ENCODE data around the gene OR2J3.
"Not testable (repeated sequence)": the region's sequence is repeated elsewhere in the genome, so short reads cannot be mapped to it uniquely, and the experiment has no call there.

The OR2J3 gene

DNA sequence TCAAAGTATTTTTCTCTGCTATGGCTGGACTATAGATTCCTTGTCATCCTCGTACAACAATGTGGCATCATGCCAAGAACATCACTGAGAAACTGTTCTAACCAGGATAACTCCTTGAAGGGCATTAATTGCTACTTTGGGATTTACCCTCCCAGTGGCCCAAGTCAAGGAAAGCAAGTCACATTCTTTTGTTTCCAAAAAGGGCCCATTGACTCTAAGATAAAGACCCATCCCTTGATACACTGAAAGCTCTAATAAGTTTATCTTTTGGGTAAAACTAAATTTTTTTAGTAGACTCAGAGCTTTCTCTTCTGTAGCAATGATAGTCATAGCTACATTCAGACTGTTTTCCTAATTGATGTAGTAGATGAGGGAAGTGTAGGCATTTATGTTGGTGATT is at the start of gene OR2J3:
Gene OR2J3, plus strand, starts transcription at position 301 of the 400 bp plus-strand sequence. CDS start 3,833 bp downstream, outside the sequence.
- DNase-seq (ENCODE audit: low spot score), result no peak

GRCh38 chr6:29071831-29072723 is 35.8 kb upstream of the OR2J3 start:
- peak; percentile 4 for DNase-seq (ENCODE audit: low spot score)

DNA sequence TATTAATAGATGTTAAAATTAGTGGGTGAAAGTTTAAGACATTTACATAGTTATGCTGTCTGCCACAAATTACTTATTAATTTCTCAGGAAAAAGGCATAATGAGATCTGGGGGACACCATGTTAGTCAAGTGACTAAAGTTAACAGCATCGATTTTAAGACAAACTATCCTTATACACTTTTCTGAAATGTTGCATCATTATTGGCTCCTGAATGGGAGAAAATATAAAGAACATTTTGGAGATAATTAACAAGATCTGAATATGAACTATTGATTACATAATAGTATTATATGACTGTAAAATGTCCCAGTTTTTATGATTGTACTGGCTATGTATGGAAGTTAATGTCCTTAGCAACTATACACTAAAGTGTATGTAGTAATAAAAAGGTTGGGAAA is 28.7 kb upstream of the OR2J3 start:
- DNase-seq (ENCODE audit: low spot score), result no peak

GRCh38 chr6:29081312-29081711 is 26.5 kb upstream of the OR2J3 start:
- no peak for DNase-seq (ENCODE audit: low spot score)

GRCh38 chr6:29082457-29082856 is 25.4 kb upstream of the OR2J3 start:
- no peak for DNase-seq (ENCODE audit: low spot score)

DNA sequence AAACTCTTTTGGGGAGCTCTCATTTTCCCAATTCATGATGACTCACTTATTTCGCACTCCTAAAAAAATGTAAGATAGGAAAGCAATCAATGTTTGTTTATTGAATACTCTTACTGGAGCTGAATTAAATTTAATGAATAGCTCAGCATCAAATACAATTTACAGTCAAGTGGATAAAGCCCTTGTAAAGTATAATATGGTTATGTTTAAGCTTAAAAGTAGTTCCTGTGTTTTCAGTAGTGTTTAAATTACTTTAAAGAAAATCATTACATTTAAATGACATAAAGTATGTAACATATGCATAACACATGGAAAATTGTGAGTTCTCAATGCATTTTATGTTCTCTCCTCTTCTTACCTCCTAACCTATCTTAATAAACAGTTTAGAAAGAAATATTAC is 20.6 kb upstream of the OR2J3 start, which contains the start of gene OR2B3:
Gene OR2B3, minus strand, starts transcription at position 101 of the 400 bp plus-strand sequence. Its CDS starts 65 bp downstream, at position 36.
- no peak for DNase-seq (ENCODE audit: low spot score)

DNA sequence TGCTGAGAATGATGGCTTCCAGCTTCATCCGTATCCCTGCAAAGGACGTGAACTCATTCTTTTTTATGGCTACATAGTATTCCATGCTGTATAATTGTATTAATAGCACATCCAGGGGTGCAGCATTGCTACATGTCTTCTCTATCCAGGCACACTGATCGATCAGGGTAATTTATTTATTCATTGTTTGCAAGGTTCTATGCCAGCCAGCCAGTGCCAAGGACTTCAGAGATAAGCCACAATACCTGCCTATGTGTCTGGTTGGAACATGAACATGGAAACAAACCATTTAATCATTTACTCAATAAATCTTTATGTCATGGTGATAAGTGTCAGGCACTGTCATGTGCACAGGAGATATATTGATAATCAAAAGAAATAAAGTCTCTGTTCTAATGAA is 14.9 kb upstream of the OR2J3 start:
- no peak for DNase-seq (ENCODE audit: low spot score)

DNA sequence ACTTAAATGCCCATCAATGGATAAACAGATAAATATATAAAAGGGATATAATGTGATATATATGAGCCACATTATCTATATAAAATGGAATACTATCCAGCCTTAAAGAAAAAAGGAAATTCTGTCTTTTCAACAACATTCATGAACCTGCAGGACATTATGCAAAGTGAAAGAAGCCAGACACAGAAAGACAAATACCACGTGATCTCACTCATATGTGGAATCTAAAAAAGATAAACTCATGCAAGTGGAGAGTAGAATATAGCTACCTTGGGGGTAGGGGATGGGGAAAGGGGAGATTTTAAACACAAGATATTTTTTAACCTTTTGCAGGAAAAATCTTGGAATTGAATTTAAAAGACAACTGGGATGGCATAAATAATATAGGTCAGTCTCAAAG is 10.1 kb upstream of the OR2J3 start:
- DNase-seq (ENCODE audit: low spot score), result no peak

DNA sequence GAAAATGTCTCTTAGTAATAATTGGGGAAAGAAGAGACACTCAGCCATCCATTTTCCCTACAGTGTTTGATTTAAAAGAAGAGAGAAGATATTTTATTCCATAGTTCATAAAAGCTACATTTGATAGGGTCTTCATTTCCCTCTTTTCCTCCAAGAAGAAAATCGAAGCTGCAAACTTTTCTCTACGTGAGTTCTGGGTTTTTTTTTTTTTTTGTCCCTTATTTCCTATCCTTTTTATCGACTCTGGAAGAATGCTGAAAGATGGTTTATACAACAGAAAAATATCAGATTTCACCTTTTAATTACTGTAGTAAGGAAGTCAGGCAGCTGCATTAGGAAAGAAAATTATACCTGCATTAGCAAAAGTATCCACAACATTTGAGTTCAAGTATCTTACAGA is 8.7 kb upstream of the OR2J3 start, which contains the start of gene OR2J1:
Gene OR2J1, plus strand, starts transcription at position 301 of the 400 bp plus-strand sequence. CDS start 1,453 bp downstream, outside the sequence.
- no peak for DNase-seq (ENCODE audit: low spot score)

GRCh38 chr6:29112135-29112534 is 4.3 kb downstream of the OR2J3 start:
- no peak for DNase-seq (ENCODE audit: low spot score)

DNA sequence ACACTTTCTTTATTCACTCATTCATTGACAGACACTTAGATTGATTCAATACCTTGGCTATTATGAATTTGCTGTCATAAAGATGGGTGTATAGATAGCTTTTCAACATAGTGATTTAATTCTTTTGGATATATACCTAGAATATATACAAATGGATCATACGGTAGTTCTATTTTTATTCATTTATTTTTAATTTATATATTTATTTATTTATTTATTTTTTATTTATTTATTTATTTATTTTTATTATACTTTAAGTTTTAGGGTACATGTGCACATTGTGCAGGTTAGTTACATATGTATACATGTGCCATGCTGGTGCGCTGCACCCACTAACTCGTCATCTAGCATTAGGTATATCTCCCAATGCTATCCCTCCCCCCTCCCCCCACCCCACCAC is 7.1 kb downstream of the OR2J3 start:
- DNase-seq (ENCODE audit: low spot score), result not testable (repeated sequence)

- no peak for DNase-seq (ENCODE audit: low spot score)
These were observed 21.6 kb downstream of the OR2J3 start for GRCh38 chr6:29129326-29130012.

GRCh38 chr6:29130644-29131043 is 22.8 kb downstream of the OR2J3 start:
- DNase-seq (ENCODE audit: low spot score), result no peak

- no peak for DNase-seq (ENCODE audit: low spot score)
These were observed 23.8 kb downstream of the OR2J3 start for GRCh38 chr6:29131691-29132090.

DNA sequence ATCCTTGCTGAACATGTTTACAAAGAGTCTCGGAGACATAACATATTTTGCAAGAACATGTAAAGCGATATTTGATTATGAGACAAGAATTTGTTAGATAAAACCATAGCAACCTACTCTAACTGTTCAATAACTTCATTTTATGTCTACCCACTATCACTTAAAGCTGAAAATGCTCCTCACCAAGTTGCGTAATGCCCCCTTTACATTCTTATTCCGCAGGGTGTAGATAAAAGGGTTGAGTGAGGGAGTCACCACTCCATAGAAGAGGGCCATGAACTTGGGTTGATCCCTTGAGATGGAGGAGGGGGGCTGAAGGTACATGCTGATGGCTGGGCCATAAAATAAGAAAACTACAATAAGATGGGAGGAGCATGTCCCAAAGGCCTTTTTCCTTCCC is 29.9 kb downstream of the OR2J3 start:
- DNase-seq (ENCODE audit: low spot score), result no peak

DNA sequence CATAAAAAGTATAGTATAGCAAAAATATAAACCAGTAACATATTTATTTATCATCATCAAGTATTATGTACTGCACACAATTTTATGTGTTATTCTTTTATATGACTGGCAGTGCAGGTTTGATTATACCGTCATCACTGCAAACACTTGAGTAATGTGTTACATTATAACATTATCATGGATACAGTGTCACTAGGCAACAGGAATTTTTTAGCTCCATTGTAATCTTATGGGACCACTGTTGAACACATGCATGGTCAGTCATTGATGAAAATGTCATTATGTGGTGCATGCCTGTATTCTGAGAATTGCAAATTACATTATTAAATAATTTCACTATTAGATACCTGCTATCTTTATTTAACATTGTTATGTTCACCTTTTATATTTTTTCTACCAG is 33.7 kb downstream of the OR2J3 start:
- no peak for DNase-seq (ENCODE audit: low spot score)

DNA sequence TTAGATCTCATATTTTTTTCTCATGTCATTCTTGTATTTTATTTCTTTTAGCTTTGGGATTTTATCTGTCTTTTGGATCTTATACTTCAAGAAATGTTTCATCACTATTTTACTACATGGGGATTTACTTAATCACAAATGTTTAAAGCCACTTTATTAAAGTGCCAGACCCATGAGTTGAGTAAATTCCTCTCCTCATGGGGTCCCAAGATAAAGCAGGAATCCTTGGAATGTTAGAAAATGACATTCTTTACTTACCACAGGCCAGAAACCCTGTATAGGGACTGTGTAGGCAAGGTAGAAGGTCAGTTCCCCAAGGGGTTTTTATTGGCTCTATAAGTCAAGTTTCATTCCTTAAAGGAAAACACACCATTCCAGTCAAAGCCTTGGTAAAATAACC is 34.5 kb downstream of the OR2J3 start:
- DNase-seq (ENCODE audit: low spot score), result no peak

DNA sequence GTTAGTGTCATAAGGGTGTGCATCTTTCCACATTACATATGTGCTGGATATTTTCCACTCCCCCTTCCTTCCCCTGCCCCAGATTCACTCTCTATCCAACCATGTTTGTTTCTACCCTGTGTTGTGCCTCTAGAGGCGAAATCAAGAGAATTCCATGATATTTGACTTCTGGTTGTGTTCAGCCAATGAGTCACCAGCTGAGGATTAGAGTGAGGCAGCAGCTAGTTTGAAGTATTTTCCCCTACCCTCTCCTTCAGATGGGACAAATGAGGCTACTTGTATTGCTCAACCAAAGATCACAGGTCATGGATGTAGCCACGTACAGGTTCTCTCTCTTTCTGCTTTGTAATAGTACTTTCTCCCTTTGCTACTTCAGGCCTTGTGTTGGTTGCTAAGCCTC is 38.3 kb downstream of the OR2J3 start:
- DNase-seq (ENCODE audit: low spot score), result no peak

- DNase-seq (ENCODE audit: low spot score), result no peak
These were observed 39.2 kb downstream of the OR2J3 start for GRCh38 chr6:29147074-29147473.

DNA sequence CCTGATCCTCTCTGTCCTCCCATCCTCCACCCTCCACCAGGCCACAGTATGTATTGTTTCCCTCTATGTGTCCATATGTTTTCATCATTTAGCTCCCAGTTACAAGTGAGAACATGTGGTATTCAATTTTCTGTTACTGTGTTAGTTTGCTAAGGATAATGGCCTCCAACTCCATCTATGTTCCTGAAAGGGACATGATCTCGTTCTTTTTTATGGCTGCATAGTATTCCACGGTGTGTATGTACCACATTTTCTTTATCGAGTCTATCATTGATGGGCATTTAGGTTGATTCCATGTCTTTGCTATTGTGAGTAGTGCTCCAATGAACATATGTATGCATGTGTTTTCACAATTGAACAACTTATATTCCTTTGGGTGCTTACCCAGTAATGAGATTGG is 41.6 kb downstream of the OR2J3 start:
- DNase-seq (ENCODE audit: low spot score), result not testable (repeated sequence)

DNA sequence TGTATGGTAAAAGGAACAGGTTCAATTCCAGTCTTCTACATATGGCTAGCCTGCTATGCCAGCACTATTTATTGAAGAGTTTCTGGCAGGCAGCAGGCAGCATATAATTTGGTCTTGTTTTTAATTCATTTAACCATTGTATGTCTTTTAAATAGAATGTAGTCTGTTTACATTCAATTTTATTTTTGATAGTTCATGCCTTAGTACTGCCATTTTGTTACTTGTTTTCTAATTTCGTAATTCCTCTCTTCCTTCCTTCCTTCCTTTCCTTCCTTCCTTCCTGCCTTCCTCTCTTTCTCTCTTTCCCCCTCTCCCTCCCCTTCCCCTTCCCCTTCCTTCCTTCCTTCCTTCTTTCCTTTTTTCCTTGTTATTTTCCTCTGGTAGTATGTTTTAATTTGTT is 45.2 kb downstream of the OR2J3 start:
- DNase-seq (ENCODE audit: low spot score), result no peak

DNA sequence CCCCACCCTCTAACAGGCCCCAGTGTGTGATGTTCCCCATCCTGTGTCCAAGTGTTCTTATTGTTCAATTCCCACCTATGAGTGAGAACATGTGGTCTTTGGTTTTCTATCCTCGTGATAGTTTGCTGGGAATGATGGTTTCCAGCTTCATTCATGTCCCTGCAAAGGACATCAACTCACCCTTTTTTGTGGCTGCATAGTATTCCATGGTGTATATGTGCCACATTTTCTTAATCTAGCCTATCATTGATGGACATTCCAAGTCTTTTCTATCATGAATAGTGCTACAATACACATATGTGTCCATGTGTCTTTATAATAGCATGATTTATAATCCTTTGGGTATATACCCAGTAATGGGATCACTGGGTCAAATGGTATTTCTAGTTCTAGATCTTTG is 47.3 kb downstream of the OR2J3 start:
- not testable (repeated sequence) for DNase-seq (ENCODE audit: low spot score)

DNA sequence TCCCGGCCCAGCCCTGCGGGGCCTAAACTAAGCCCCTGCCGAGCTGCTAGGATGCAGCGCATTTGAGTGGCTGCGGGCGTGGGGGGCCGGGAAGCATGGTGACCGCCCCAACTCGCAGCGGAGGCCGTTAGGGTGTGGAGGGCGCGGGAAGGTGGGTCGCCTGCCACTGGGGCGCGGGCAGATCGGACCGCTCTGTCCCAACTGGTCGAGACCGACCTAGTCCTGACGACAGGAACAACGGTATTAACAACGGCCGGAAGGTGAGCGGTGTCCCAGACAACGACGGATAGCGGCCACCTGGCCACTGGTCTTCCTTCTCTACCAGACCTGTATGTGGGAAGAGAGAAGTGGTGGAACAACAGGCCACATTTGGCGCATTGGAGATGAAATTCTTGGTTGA is 52.1 kb downstream of the OR2J3 start:
- DNase-seq (ENCODE audit: low spot score), result not testable (repeated sequence)
